ENCODE measurements around the gene CFAP73.

- TF ChIP-seq ZNF687 (IDR thresholded peaks at IDR 0.05), result no peak
- TF ChIP-seq MXI1 (IDR thresholded peaks at IDR 0.05; ENCODE audit: low read depth, low read length), result no peak; the same call in 1 of the 2 replicates
- no peak for TF ChIP-seq HSF1 (IDR thresholded peaks at IDR 0.05; ENCODE audit: low read depth, low read length)
- TF ChIP-seq CREM (IDR thresholded peaks at IDR 0.05; ENCODE audit: low read depth), result no peak
- no peak for TF ChIP-seq HDAC2 (IDR thresholded peaks at IDR 0.05)
- TF ChIP-seq EZH2 (IDR thresholded peaks at IDR 0.05; ENCODE audit: borderline replicate concordance, control insufficient read depth, low read depth, low read length), result no peak
- no peak for TF ChIP-seq ZBTB33 (IDR thresholded peaks at IDR 0.05)
- TF ChIP-seq GABPA (IDR thresholded peaks at IDR 0.05; ENCODE audit: low read depth), result no peak
- no peak for TF ChIP-seq CTCF (IDR thresholded peaks at IDR 0.05 in 2 of 3, conservative IDR thresholded peaks at IDR 0.05 in 1 of 3; ENCODE audit: control insufficient read depth in 2 of 3, extremely low read depth in 1 of 3, insufficient read depth in 1 of 3, low read depth in 3 of 3, low read length in 3 of 3)
- TF ChIP-seq REST (IDR thresholded peaks at IDR 0.05; ENCODE audit: low read depth, low read length), result no peak
- no peak for TF ChIP-seq POLR2A (IDR thresholded peaks at IDR 0.05; ENCODE audit: low read depth, low read length)
- TF ChIP-seq RFX5 (IDR thresholded peaks at IDR 0.05; ENCODE audit: low read depth, low read length), result no peak
- TF ChIP-seq NRF1 (conservative IDR thresholded peaks at IDR 0.05; ENCODE audit: low read depth, low read length), result no peak
Measured at GRCh38 chr12:113170926-113171325, 21.4 kb downstream of the CFAP73 start.
